ENCODE data around the gene ARMC12.

The ARMC12 gene

DNA sequence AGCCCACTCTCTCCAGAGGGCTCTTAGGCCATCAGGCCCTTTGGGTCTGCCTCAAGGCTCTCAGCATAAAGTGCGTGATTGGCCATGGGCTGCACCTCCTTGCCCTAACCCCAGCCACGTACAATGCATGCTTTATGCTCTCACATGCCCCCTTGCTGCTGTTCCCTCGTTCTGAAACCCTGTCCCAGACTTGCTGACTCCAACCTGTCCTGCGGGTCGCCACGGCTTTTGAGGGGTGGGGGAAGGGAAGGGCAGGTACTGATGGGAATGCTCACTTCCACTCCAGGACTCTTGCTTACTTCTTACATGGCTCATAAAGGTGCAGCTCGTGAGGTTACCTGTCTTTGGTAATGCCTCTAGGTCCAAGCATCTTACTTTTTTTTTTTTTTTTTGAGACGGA lies 6.0 kb downstream of the ARMC12 start:
- Mint-ChIP-seq H3K36me3 (peaks cover 5% of the 10 kb centered on the region), H3K27ac (no peak overlapping the region), H3K27me3 (no peaks in the 10 kb centered on the region), H3K4me1 (no peaks in the 10 kb centered on the region), H3K9me3 (no peaks in the 10 kb centered on the region), H3K4me3 (no peak overlapping the region)

DNA sequence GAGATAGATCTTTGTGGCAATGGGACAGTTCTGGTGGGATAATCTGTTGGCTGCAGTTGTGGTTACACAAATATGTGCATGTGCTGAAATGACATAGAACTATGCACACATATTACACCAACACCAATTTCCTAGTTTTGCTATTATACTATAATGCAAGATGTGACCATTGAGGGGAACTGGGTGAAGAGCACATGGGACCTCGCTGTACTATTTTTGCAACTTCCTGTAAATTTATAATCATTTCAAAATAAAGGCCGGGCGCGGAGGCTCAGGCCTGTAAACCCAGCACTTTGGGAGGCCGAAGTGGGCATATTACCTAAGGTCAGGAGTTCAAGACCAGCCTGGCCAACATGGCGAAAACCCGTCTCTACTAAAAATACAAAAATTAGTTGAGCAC lies 8.7 kb downstream of the ARMC12 start:
- Mint-ChIP-seq H3K36me3 (peaks cover 7% of the 10 kb centered on the region), H3K27ac (no peak overlapping the region), H3K9me3 (no peaks in the 10 kb centered on the region), H3K27me3 (no peaks in the 10 kb centered on the region), H3K4me1 (no peaks in the 10 kb centered on the region), H3K4me3 (no peak overlapping the region)

DNA sequence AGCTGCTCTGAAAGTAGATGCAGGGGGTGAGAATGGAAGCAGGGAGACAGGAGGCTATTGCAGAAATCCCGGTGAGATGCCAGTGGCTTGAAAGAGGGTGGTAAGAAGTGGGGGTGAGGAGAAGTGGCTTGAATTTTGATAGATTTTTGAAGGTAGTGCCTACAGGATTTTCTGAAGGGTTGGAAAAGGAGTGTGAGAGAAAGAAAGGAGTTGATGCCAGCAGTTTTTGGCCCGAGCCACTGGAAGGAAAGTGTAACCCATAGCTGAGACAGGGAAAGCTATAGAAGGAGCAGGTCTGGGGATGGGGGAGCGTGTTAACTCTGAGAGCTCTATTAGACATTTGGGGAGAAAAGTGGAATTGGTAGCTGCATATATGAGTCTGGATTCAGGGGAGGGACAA lies 9.7 kb downstream of the ARMC12 start:
- Mint-ChIP-seq H3K27me3 (no peaks in the 10 kb centered on the region), H3K9me3 (no peaks in the 10 kb centered on the region), H3K4me3 (no peak overlapping the region), H3K27ac (no peak overlapping the region), H3K36me3 (peaks cover 7% of the 10 kb centered on the region), H3K4me1 (no peaks in the 10 kb centered on the region)

DNA sequence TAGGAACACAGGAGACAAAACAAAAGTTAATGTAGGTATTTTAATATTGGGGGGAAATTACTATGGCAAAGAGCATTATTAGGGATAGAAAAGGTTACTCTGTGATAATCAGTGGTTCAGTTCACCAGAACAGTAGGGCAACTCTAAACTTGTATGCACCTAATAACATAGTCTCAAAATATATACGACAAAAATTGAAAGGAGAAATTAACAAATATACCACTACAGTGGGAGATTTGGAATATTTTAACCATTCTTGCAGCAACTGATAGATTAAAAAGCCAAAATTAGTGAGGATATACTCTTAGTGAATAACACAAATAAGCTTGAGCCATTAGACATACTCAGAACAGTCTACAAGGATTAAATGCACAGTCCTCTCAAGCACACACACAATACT lies 11.0 kb downstream of the ARMC12 start:
- H3K36me3 Mint-ChIP-seq = peaks cover 7% of the 10 kb centered on the region
- no peak overlapping the region for H3K4me3 Mint-ChIP-seq
- no peak overlapping the region for H3K27ac Mint-ChIP-seq
- H3K27me3 Mint-ChIP-seq = no peaks in the 10 kb centered on the region
- no peaks in the 10 kb centered on the region for H3K4me1 Mint-ChIP-seq
- no peaks in the 10 kb centered on the region for H3K9me3 Mint-ChIP-seq

DNA sequence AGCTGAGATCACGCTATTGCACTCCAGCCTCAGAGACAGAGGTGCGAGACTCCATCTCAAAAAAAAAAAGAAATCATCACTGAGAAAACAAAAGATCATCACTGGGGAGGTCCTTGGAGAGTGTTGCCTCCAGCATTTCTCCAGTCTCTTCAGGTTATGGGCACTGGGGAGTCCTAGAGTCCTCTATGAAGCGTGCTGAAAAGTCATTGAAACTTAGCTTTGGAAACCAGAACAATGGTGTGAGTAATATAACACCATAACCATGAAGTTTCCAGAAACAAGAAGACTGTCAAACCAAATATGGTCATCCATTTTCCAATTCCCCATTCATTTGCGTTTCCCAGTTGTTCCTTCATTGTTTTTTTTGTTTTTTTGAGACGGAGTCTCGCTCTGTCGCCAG lies 13.7 kb downstream of the ARMC12 start:
- H3K27ac Mint-ChIP-seq = no peak overlapping the region
- H3K9me3 Mint-ChIP-seq = no peaks in the 10 kb centered on the region
- H3K4me1 Mint-ChIP-seq = no peaks in the 10 kb centered on the region
- no peak overlapping the region for H3K4me3 Mint-ChIP-seq
- H3K27me3 Mint-ChIP-seq = no peaks in the 10 kb centered on the region
- peaks cover 7% of the 10 kb centered on the region for H3K36me3 Mint-ChIP-seq

DNA sequence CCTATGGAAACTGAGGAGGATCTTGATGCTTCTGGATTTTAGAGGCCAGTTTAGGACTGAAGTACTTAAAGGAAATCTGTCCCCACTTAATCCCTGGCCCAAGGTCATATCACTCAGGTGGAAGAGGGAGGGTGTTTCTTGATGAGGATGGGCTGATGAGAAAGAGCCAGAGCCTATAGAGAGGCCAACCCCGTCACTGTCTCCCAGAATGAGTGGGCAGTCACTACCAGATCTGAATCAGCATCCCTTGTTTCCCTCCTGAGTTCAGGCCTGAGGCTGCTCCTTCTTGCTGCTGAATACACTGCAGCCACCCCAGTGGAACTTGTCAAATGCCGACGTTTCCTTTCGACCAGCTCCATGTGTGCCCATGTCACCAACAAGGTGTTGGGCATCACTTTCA lies 14.8 kb downstream of the ARMC12 start:
- Mint-ChIP-seq H3K27ac (no peak overlapping the region), H3K36me3 (peaks cover 7% of the 10 kb centered on the region), H3K4me3 (no peak overlapping the region), H3K4me1 (no peaks in the 10 kb centered on the region), H3K9me3 (no peaks in the 10 kb centered on the region), H3K27me3 (no peaks in the 10 kb centered on the region)

DNA sequence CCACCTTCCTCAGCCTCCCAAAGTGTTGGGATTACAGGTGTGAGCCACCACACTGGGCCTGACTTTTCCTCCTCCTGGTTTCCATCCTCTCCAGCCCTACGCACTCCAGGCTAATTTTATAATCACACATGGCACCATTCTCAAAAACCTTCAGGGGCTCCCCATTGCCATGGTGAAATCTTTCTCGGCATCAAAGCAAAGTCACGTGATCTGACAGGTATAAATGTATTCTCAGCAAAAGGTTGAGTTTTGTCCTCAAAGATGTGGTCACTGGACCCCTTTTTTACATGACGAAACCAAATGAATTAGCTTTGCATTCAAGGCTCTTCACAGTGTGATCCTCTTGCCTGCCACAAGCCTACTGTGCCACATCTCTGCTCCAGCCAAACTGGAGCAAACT lies 15.5 kb downstream of the ARMC12 start:
- peaks cover 5% of the 10 kb centered on the region for H3K36me3 Mint-ChIP-seq
- H3K4me3 Mint-ChIP-seq = no peak overlapping the region
- no peaks in the 10 kb centered on the region for H3K9me3 Mint-ChIP-seq
- H3K27ac Mint-ChIP-seq = no peak overlapping the region
- H3K27me3 Mint-ChIP-seq = peaks cover under 1% of the 10 kb centered on the region
- H3K4me1 Mint-ChIP-seq = no peaks in the 10 kb centered on the region

DNA sequence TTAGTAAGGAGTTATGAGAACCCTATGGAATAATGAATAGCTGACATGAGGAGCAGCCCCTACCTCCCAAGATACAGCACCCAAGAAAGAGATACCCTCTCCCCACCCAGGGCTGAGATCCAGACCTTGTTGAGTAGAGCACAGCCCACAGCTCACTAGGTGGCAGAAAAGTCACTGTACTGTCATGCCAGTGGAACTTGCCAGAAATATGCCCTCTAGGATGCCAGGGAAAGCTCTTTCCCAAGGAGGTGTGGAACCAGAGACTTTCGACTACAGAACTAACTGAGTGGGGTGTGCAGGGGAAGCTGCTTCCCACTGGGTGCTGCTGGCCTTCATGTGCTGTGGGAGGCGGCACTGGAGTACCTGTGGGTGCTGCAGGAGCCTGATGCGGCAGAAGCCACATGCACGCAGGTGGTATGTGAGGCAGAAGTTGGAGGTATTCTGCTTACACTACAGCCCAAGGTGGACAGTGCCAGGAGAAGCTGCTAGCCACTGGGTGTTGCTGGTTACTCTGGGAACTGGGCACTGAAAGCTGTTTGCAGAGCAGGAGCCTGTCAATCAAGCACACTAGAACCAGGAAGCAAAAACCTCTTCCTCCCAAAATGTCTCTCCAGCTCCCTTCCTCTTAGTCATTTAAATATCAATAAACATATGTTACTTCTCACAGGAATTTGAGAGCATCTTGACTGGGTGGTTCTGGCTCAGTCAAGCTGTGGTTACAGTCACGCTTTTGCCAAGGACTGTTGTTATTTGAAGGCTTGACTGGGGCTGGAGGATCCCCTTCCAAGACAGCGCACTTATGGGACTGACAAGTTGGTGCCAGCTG lies 17.8 kb downstream of the ARMC12 start:
- Mint-ChIP-seq H3K27me3 (peaks cover 5% of the 10 kb centered on the region), H3K9me3 (no peaks in the 10 kb centered on the region), H3K4me1 (no peaks in the 10 kb centered on the region), H3K36me3 (no peaks in the 10 kb centered on the region), H3K4me3 (no peak overlapping the region), H3K27ac (no peak overlapping the region)

DNA sequence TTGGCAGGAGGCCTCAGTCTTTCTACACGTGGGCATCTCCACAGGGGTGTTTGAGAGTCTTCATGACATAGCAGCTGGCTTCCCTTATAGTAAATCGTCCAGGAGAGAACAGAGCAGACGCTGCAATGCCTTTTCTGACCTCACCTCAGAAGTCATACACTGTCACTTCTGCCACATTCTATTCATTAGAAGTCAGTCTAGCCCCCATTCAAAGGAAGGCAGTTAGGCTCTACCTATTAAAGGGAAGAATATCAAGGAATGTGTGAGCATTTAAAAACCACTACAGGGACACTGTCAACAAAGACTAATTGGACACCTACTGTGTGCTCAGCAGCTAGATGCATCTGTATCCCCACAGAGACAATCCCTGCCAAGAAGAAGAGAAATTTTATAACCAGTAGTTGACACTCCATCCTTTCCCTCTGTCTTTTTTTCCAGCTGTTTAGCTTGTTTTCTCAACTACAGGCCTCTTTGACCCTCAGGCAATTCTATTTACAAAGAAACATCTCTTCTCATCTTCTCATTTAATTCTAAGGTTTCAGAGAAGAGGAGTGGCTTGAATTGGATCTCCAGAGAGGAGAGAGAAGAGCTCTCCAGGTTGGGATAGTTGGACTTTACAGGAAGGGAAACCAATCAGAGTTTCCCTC lies 18.6 kb downstream of the ARMC12 start:
- Mint-ChIP-seq H3K4me3 (no peak overlapping the region), H3K27me3 (peaks cover 10% of the 10 kb centered on the region)

DNA sequence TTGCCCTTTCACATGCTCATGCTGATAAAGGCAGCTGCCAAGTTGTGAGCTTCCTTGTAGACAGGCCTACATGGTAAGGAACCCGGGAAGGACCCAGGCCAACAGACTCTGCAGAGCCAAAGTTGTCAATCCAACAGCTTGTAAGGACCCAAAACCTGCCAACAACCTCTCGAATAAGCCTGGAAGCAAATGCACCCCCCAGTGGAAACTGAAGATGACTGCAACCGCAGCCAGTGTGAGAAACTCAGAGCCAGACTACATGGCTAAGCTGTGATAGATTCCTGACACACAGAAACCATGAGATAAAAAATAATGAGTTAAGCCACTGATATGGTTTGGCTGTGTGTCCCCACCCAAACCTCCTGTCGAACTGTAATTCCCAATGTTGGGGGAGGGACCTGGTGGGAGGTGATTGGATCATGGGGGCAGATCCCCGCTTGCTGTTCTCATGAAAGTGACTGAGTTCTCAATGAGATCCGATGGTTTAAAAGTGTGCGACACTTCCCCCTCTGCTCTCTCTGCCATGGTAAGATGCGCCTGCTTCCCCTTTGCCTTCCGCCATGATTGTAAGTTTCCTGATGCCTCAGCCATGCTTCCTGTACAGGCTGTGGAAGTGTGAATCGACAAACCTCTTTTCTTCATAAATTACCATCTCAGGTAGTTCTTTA lies 20.8 kb downstream of the ARMC12 start:
- H3K4me3 Mint-ChIP-seq = no peak overlapping the region
- no peaks in the 10 kb centered on the region for H3K9me3 Mint-ChIP-seq
- H3K27me3 Mint-ChIP-seq = peaks cover 18% of the 10 kb centered on the region
- no peaks in the 10 kb centered on the region for H3K4me1 Mint-ChIP-seq
- no peak overlapping the region for H3K27ac Mint-ChIP-seq
- H3K36me3 Mint-ChIP-seq = peaks cover 2% of the 10 kb centered on the region

More for the DNA sequence above, 18.6 kb downstream of the ARMC12 start:
- Mint-ChIP-seq H3K36me3 (no peaks in the 10 kb centered on the region), H3K27ac (no peak overlapping the region), H3K9me3 (no peaks in the 10 kb centered on the region), H3K4me1 (no peaks in the 10 kb centered on the region)

DNA sequence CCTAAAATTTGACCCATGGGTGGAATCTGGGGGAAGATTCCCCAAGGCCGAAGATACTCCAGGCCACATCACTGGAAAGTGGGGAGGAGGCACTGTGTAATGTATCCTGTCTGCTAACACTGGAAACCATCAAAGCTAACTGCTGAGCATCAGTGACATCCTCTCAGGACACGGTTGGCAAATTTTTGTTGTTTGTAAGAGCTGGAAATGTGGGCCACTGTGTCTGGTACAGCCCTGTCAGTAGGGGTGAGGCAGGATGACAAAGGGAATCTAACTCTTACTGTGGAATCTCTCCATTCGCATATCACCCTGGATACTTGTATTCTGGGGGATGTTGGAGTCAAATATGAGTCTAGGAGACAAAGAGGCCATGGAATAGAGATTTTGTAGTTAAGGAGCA lies 22.6 kb downstream of the ARMC12 start:
- H3K4me1 Mint-ChIP-seq = peaks cover 10% of the 10 kb centered on the region
- H3K9me3 Mint-ChIP-seq = no peaks in the 10 kb centered on the region
- peaks cover 32% of the 10 kb centered on the region for H3K27me3 Mint-ChIP-seq
- no peak overlapping the region for H3K27ac Mint-ChIP-seq
- peaks cover 2% of the 10 kb centered on the region for H3K36me3 Mint-ChIP-seq
- H3K4me3 Mint-ChIP-seq = no peak overlapping the region

DNA sequence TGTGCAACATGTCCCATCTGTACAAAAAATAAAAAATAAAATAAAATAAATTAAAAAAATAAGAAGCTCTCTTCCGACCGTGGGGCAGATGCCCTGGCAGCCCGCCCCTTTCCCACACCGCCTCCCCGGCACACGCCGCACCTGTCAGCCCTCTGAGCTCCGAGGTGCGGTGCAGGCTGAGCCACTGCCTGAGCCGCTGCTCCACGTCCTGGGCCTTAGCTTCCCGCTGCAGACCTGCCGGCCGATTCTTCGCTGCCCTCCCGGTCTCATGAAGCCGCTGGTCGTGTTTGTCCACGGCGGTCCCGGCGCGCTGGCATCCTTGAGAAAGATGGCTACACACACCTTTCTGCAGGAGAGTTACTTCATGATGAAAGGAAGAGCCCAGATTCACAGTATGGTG lies 28.9 kb downstream of the ARMC12 start:
- Mint-ChIP-seq H3K36me3 (no peaks in the 10 kb centered on the region), H3K27me3 (peaks cover 22% of the 10 kb centered on the region), H3K4me3 (no peak overlapping the region), H3K27ac (no peak overlapping the region), H3K4me1 (peaks cover 10% of the 10 kb centered on the region), H3K9me3 (no peaks in the 10 kb centered on the region)

DNA sequence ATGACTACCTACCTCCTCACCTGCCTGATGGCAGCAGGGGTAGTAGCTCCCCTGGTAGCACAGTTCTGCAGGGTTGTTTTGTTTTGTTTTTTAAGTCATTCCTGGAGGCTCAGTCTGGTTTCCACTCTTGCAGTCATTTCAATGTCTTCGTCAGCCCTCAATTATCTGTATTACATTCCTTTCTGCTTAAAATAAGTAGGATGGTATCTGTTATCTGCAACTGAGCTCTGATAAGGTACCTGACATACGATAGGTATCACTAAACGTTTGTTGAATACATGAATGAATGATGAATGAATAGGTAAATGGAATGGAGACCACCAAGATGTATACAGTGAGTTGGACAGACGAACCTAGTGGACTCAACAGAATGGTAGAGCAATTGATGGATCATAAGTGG lies 32.4 kb downstream of the ARMC12 start:
- peaks cover 1% of the 10 kb centered on the region for H3K4me1 Mint-ChIP-seq
- no peak overlapping the region for H3K4me3 Mint-ChIP-seq
- no peaks in the 10 kb centered on the region for H3K9me3 Mint-ChIP-seq
- no peak overlapping the region for H3K27ac Mint-ChIP-seq
- H3K27me3 Mint-ChIP-seq = peaks cover 4% of the 10 kb centered on the region
- H3K36me3 Mint-ChIP-seq = no peaks in the 10 kb centered on the region

DNA sequence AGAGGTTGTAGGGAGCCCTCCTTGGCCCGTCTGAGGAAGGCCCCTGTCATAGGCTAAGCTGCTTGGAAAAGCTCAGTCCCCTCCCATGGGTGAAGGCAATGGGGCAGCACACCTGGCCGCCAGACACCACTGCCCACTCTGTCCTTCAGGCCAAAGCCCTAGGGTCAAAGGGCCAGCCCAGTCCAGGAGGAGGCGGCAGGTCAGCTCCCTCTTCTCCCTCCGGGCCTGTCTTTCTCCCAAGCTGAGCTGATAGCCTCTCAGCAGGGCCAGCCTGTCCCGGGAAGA lies 34.5 kb downstream of the ARMC12 start:
- H3K27me3 Mint-ChIP-seq = peaks cover 8% of the 10 kb centered on the region
- H3K27ac Mint-ChIP-seq = no peak overlapping the region
- no peaks in the 10 kb centered on the region for H3K36me3 Mint-ChIP-seq
- no peak overlapping the region for H3K4me3 Mint-ChIP-seq
- H3K4me1 Mint-ChIP-seq = no peaks in the 10 kb centered on the region
- H3K9me3 Mint-ChIP-seq = no peaks in the 10 kb centered on the region

DNA sequence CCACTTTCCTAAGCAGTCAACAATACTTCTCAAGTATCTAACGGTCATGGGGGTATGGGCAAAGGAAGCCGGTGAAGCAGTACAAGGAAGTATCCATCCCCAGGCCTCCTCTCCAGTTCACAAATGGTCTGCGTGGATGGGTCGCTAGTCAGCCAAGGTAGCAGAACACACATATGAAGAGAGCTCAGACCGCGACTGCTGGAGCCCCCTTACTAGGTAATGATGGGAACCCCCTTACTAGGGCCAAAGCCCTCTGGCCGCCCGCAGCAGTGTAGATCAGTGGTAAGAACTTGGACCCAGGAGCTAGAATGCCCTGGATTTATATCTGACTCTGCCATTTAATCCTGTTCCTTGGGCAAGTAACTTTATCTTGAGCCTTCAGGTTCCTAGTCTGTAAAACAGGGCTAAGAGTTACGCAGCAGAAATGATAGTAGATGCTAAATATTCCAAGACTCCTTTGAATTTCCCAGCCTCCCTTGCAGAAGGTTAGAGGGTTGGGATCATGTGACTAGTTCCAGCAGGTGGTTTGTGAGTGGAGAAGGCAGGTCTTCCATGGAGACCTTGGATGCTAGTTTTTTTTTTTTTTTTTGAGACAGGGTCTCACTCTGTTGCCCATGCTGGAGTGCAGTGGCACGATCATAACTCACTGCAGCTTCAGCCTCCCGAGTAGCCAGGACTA lies 37.4 kb downstream of the ARMC12 start:
- Mint-ChIP-seq H3K9me3 (no peaks in the 10 kb centered on the region), H3K36me3 (no peaks in the 10 kb centered on the region), H3K27me3 (peaks cover 15% of the 10 kb centered on the region), H3K27ac (no peak overlapping the region), H3K4me3 (no peak overlapping the region), H3K4me1 (peaks cover 4% of the 10 kb centered on the region)

DNA sequence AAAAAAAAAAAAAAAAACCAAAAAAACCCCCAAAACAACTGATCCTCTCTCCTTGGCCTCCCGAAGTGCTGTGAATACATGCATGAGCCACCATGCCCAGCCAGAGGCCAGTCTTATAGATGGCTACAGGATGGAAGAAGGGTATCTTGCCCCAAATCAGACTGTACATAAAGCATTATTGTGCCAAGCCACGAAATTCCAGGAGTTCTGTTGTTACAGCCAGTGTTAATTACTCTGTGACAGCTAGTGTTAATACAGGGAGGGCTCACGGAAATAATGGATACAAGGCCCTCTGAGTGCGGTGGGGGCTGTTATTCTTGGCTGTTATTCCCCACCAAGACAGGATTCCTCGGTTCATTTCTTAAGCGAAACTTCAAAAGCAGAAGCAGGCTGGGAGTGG lies 38.2 kb downstream of the ARMC12 start:
- no peak overlapping the region for H3K4me3 Mint-ChIP-seq
- H3K36me3 Mint-ChIP-seq = no peaks in the 10 kb centered on the region
- no peaks in the 10 kb centered on the region for H3K9me3 Mint-ChIP-seq
- peaks cover 15% of the 10 kb centered on the region for H3K27me3 Mint-ChIP-seq
- no peak overlapping the region for H3K27ac Mint-ChIP-seq
- H3K4me1 Mint-ChIP-seq = peaks cover 4% of the 10 kb centered on the region

All from activated naive CD4-positive, alpha-beta T cell treated with anti-CD3 and anti-CD28 coated beads, Interleukin-2, amount 50 U/mL, for 24 hours (primary cell).